Measurements from ENCODE around the gene FAM76A. TPM values are rescaled to one million over a fixed set of nuclear protein-coding genes. Genes with fewer than 3 reads are reported as not detected.

FAM76A gene
- total RNA-seq, 1 donor from 2014 or later = 33.4 TPM

Other genes with a start within 250 kb of the FAM76A start
- 17.3 and 18.2 TPM in 2 replicates for gene WASF2, start 235.8 kb upstream of the FAM76A start, total RNA-seq
- gene AHDC1, start 121.8 kb upstream of the FAM76A start, total RNA-seq = 46.6 and 55.3 TPM in 2 replicates
- gene FGR, start 90.8 kb upstream of the FAM76A start, total RNA-seq = 0.05 and 0.29 TPM in 2 replicates
- gene IFI6, start 53.8 kb upstream of the FAM76A start, total RNA-seq = 509 and 774 TPM in 2 replicates
- gene STX12, start 47.3 kb downstream of the FAM76A start, total RNA-seq = 42.1 and 43.0 TPM in 2 replicates
- 37.5 and 48.2 TPM in 2 replicates for gene PPP1R8, start 104.8 kb downstream of the FAM76A start, total RNA-seq
- gene THEMIS2, start 146.6 kb downstream of the FAM76A start, total RNA-seq = 27.3 and 30.6 TPM in 2 replicates
- 94.5 and 150 TPM in 2 replicates for gene RPA2, start 188.6 kb downstream of the FAM76A start, total RNA-seq
- not detected in 2 replicates for gene SMPDL3B, start 209.0 kb downstream of the FAM76A start, total RNA-seq
- gene XKR8, start 234.0 kb downstream of the FAM76A start, total RNA-seq = 5.1 and 6.6 TPM in 2 replicates